Measurements from ENCODE around the gene COL4A2. TPM values are rescaled to one million over a fixed set of nuclear protein-coding genes. Genes with fewer than 3 reads are reported as not detected.

The COL4A2 gene
- total RNA-seq, 1 donor from 2014 or later = 1,414 TPM

DNA sequence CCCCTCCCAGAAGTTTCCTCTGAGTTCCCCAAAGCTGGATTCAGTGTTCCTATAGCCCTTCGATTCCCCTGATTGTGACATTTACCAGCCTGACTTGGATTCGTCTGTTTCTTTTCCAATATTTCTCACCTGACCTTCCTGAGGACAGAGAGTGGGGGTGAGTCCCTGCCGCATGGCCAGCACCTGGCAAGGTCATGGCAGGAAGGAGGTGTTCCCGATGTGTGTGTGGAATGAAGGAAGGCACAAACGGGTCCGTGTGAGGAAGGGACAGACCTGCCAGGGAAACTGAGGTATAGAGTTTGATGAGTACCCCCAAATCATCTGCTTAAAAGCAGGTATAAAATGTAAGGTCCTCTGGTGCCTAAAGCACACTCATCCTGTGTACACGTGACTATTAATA lies 3.4 kb upstream of the COL4A2 start:
- no peaks in the 10 kb centered on the region for H3K27me3 ChIP-seq (ENCODE audit: insufficient read depth, low read length)
- peaks cover 86% of the 10 kb centered on the region for H4K20me1 ChIP-seq (ENCODE audit: insufficient read depth, low read length)
- no peaks in the 10 kb centered on the region for H3K9me3 ChIP-seq (ENCODE audit: insufficient read depth, low read depth, low read length)
- peak overlapping the region; percentile 23 for H3K27ac ChIP-seq (ENCODE audit: low read depth, low read length)
- no peak for TF ChIP-seq EZH2 (IDR thresholded peaks at IDR 0.05; ENCODE audit: insufficient read depth, low read length)
- TF ChIP-seq, protein P1, sequence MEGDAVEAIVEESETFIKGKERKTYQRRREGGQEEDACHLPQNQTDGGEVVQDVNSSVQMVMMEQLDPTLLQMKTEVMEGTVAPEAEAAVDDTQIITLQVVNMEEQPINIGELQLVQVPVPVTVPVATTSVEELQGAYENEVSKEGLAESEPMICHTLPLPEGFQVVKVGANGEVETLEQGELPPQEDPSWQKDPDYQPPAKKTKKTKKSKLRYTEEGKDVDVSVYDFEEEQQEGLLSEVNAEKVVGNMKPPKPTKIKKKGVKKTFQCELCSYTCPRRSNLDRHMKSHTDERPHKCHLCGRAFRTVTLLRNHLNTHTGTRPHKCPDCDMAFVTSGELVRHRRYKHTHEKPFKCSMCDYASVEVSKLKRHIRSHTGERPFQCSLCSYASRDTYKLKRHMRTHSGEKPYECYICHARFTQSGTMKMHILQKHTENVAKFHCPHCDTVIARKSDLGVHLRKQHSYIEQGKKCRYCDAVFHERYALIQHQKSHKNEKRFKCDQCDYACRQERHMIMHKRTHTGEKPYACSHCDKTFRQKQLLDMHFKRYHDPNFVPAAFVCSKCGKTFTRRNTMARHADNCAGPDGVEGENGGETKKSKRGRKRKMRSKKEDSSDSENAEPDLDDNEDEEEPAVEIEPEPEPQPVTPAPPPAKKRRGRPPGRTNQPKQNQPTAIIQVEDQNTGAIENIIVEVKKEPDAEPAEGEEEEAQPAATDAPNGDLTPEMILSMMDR (IDR thresholded peaks at IDR 0.05; ENCODE audit: insufficient read depth, low read depth, low read length) = no peak
- H3K9ac ChIP-seq (ENCODE audit: low read length) = peak overlapping the region; percentile 97
- Mint-ChIP-seq H3K36me3 (ENCODE audit: low read depth, unreplicated experiment) (peaks cover 36% of the 10 kb centered on the region), H3K4me1 (ENCODE audit: low read depth, unreplicated experiment) (peaks cover 52% of the 10 kb centered on the region), H3K9me3 (ENCODE audit: unreplicated experiment) (no peaks in the 10 kb centered on the region), H3K27me3 (ENCODE audit: low read depth, unreplicated experiment) (no peaks in the 10 kb centered on the region), H3K27ac (ENCODE audit: unreplicated experiment) (peak overlapping the region; percentile 16), H3K4me3 (ENCODE audit: unreplicated experiment) (peak overlapping the region; percentile 95)
- DNase-seq (ENCODE audit: low read depth) (no peak), FAIRE-seq (no peak)
- no peak overlapping the region for H2AFZ ChIP-seq (ENCODE audit: low read depth, low read length)
- peaks cover 100% of the 10 kb centered on the region for H3K79me2 ChIP-seq (ENCODE audit: insufficient read depth, low read length)
- H3K4me2 ChIP-seq (ENCODE audit: low read length) = peak overlapping the region; percentile 98
- peaks cover 24% of the 10 kb centered on the region for H3K36me3 ChIP-seq (ENCODE audit: insufficient read depth, low read length)
- peak overlapping the region; percentile 95 for H3K4me3 ChIP-seq (ENCODE audit: insufficient read depth, low read depth, low read length)
- H3K4me1 ChIP-seq (ENCODE audit: insufficient read depth, low read length) = peaks cover 45% of the 10 kb centered on the region

DNA sequence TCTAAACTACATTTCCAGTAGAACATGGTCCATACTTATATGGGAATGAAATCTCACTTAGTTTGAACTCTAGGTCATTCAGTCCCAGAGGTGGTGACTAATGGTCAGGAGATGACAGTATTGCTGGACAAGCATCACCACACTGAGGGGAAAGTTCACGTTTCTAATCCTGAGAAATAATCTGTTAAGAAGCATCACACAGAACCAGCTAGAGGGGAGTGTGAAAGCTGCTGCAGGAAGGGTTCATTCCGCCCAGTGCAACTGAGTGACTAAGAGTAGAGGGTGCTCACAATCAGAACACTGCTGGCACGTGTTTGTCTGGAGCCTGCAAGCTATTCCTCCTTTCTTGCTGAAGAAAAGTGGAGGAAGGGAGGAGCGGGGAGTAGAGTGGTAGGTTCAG lies 2.8 kb upstream of the COL4A2 start:
- Mint-ChIP-seq H3K4me3 (ENCODE audit: unreplicated experiment) (peak overlapping the region; percentile 95), H3K27ac (ENCODE audit: unreplicated experiment) (peak overlapping the region; percentile 16), H3K4me1 (ENCODE audit: low read depth, unreplicated experiment) (peaks cover 50% of the 10 kb centered on the region), H3K27me3 (ENCODE audit: low read depth, unreplicated experiment) (no peaks in the 10 kb centered on the region), H3K36me3 (ENCODE audit: low read depth, unreplicated experiment) (peaks cover 41% of the 10 kb centered on the region), H3K9me3 (ENCODE audit: unreplicated experiment) (no peaks in the 10 kb centered on the region)
- H4K20me1 ChIP-seq (ENCODE audit: insufficient read depth, low read length) = peaks cover 86% of the 10 kb centered on the region
- peak; percentile 58 for FAIRE-seq
- H2AFZ ChIP-seq (ENCODE audit: low read depth, low read length) = no peak overlapping the region
- H3K27ac ChIP-seq (ENCODE audit: low read depth, low read length) = no peak overlapping the region
- H3K4me3 ChIP-seq (ENCODE audit: insufficient read depth, low read depth, low read length) = peak overlapping the region; percentile 95
- peaks cover 24% of the 10 kb centered on the region for H3K36me3 ChIP-seq (ENCODE audit: insufficient read depth, low read length)
- H3K4me2 ChIP-seq (ENCODE audit: low read length) = peak overlapping the region; percentile 98
- peaks cover 49% of the 10 kb centered on the region for H3K4me1 ChIP-seq (ENCODE audit: insufficient read depth, low read length)
- TF ChIP-seq, protein P1 (IDR thresholded peaks at IDR 0.05; ENCODE audit: insufficient read depth, low read depth, low read length) = no peak
- no peak for TF ChIP-seq EZH2 (IDR thresholded peaks at IDR 0.05; ENCODE audit: insufficient read depth, low read length)
- DNase-seq (ENCODE audit: low read depth) = no peak
- H3K27me3 ChIP-seq (ENCODE audit: insufficient read depth, low read length) = no peaks in the 10 kb centered on the region
- no peaks in the 10 kb centered on the region for H3K9me3 ChIP-seq (ENCODE audit: insufficient read depth, low read depth, low read length)
- H3K9ac ChIP-seq (ENCODE audit: low read length) = peak overlapping the region; percentile 97
- H3K79me2 ChIP-seq (ENCODE audit: insufficient read depth, low read length) = peaks cover 100% of the 10 kb centered on the region

DNA sequence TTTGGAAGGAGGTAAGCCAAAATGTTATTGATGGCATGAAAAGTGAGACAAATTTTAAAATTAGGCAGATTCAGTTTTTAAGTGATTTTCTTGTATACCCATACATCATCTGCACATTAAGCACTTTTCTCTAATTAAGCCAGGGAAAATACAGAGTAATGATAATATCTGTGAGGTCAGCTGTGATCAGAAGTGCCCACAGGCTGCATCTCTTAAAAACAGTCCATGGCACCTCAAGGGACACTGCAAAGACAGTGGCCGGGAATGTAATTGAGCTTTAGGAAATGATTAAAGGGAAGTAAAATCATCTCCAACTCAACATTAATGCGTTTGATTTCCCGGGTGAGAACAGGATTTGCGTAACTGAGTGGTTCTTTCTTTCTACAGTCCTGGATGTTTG lies 2.1 kb upstream of the COL4A2 start:
- TF ChIP-seq EZH2 (IDR thresholded peaks at IDR 0.05; ENCODE audit: insufficient read depth, low read length) = no peak
- TF ChIP-seq, protein P1 (IDR thresholded peaks at IDR 0.05; ENCODE audit: insufficient read depth, low read depth, low read length) = no peak
- no peaks in the 10 kb centered on the region for H3K9me3 Mint-ChIP-seq (ENCODE audit: unreplicated experiment)
- Histone ChIP-seq H3K9ac (ENCODE audit: low read length) (peak overlapping the region; percentile 97), H3K4me3 (ENCODE audit: insufficient read depth, low read depth, low read length) (peak overlapping the region; percentile 95), H3K9me3 (ENCODE audit: insufficient read depth, low read depth, low read length) (no peaks in the 10 kb centered on the region), H3K36me3 (ENCODE audit: insufficient read depth, low read length) (peaks cover 21% of the 10 kb centered on the region), H3K79me2 (ENCODE audit: insufficient read depth, low read length) (peaks cover 100% of the 10 kb centered on the region), H3K4me2 (ENCODE audit: low read length) (peak overlapping the region; percentile 98), H3K27me3 (ENCODE audit: insufficient read depth, low read length) (no peaks in the 10 kb centered on the region), H3K4me1 (ENCODE audit: insufficient read depth, low read length) (peaks cover 53% of the 10 kb centered on the region), H2AFZ (ENCODE audit: low read depth, low read length) (no peak overlapping the region), H3K27ac (ENCODE audit: low read depth, low read length) (peak overlapping the region; percentile 25), H4K20me1 (ENCODE audit: insufficient read depth, low read length) (peaks cover 86% of the 10 kb centered on the region)
- peak overlapping the region; percentile 95 for H3K4me3 Mint-ChIP-seq (ENCODE audit: unreplicated experiment)
- DNase-seq (ENCODE audit: low read depth) = no peak
- no peak for FAIRE-seq
- H3K4me1 Mint-ChIP-seq (ENCODE audit: low read depth, unreplicated experiment) = peaks cover 54% of the 10 kb centered on the region
- H3K36me3 Mint-ChIP-seq (ENCODE audit: low read depth, unreplicated experiment) = peaks cover 43% of the 10 kb centered on the region
- H3K27me3 Mint-ChIP-seq (ENCODE audit: low read depth, unreplicated experiment) = no peaks in the 10 kb centered on the region
- peak overlapping the region; percentile 84 for H3K27ac Mint-ChIP-seq (ENCODE audit: unreplicated experiment)

Measured in astrocyte (in vitro differentiated cells and primary cell).